Measurements from ENCODE around the gene SMIM24.

SMIM24 gene

DNA sequence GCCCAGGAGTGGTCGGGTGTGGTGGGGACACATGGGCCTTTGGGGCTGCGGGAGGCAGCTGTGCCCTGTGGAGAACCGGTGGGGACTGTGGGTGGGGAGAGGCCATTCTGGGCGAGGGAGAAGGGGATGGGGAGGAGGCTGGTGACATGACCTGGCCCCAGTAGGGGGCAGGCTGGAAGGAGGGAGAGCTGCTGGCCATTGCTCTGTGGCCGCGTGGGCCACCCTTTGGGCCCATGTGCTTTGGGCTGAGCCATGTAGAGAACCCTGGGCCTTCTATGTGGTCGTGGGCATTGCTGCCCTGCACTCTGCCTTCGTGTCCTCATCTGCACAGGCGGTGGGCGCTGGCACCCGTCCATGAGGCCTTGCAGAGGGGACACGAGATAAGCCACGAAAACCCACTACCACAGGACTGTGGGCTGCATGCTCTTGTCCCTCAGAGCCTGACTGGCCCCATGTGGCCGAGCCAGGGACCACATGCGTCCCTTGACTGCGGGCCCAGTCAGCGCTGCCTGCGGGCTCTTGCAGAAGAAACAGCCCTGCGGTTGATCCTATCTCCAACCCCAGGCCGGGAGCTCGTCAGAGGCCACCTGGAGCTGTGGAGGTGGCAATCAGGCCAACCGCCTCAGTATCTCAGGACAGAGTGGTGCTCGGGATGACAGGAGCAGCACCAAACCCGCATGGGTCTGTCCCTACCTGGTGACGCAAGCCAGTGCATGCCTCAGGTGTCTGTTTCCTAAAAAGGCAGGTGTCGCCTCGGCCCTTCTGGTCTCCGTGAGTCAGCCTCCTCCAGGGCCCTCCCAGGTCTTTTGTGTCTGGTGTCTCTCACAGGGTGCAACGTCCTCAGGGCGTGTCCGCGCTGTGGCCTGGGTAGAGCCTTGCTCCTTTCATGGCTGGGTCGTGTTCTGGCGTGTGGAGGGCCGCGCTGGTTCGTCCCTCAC is 40.1 kb upstream of the SMIM24 start:
- no peaks in the 10 kb centered on the region for H3K27me3 Mint-ChIP-seq
- ATAC-seq (replicated peaks) (no peak), DNase-seq (no peak)
- H3K9me3 Mint-ChIP-seq: no peaks in the 10 kb centered on the region
- peaks cover 12 to 33% of the 10 kb centered on the region in 2 donors for H3K4me1 Mint-ChIP-seq (ENCODE audit: low read depth in 2 of 2)
- H3K4me3 Mint-ChIP-seq: no peak overlapping the region
- peaks cover 46% of the 10 kb centered on the region for H3K36me3 Mint-ChIP-seq (ENCODE audit: insufficient read depth)
- H3K27ac Mint-ChIP-seq: peak overlapping the region; percentile 52 to 78

DNA sequence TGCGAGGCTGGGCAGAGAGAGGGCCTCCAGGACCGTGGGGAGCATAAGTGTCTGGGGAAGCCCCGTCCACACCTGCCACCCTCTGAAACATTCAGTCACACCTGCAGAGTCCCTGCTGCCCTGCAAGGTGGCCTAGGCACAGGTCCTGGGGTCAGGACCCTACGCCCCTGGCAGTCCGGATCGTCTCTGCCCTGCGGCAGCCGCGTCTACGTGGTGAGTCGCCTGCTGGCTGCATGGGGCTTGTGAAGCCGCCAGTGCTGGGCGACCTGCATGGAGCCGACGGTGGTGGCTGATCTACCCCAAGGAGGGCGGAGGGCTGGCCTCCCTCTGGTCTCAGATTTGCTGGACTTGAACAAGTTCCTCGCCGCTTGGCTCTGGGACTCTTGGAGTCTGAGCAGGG is 38.8 kb upstream of the SMIM24 start:
- no peaks in the 10 kb centered on the region for H3K9me3 Mint-ChIP-seq
- H3K4me3 Mint-ChIP-seq: no peak overlapping the region
- no peaks in the 10 kb centered on the region for H3K27me3 Mint-ChIP-seq
- DNase-seq (no peak), ATAC-seq (replicated peaks) (no peak)
- peak overlapping the region in 1 of 2 donors; percentile 32 for H3K27ac Mint-ChIP-seq
- peaks cover 44% of the 10 kb centered on the region for H3K36me3 Mint-ChIP-seq (ENCODE audit: insufficient read depth)
- H3K4me1 Mint-ChIP-seq (ENCODE audit: low read depth in 2 of 2): peaks cover 16 to 38% of the 10 kb centered on the region in 2 donors

DNA sequence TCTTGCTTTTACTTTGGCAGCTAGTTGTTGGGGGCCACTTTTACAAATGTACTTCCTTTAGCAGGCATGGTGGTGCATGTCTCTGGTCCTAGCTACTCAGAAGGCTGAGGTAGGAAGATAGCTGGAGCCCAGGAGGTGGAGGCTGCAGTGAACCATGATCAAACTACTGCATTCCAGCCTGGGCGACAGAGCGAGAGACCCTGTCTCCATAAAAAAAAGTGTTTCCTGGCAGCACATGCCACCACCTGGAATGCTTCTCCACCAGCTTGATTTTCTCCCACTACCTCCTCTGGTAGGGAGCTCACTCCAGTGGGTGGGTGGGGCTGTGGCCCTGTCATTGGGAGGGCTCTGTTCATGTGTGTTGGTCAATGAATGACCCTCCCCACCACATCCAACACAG is 38.3 kb upstream of the SMIM24 start:
- H3K4me1 Mint-ChIP-seq (ENCODE audit: low read depth in 2 of 2): peaks cover 15 to 38% of the 10 kb centered on the region in 2 donors
- no peak overlapping the region for H3K4me3 Mint-ChIP-seq
- H3K27me3 Mint-ChIP-seq: no peaks in the 10 kb centered on the region
- H3K27ac Mint-ChIP-seq: peak overlapping the region in 1 of 2 donors; percentile 44
- H3K36me3 Mint-ChIP-seq (ENCODE audit: insufficient read depth): peaks cover 40% of the 10 kb centered on the region
- H3K9me3 Mint-ChIP-seq: no peaks in the 10 kb centered on the region
- DNase-seq: no peak
- ATAC-seq (replicated peaks): no peak

DNA sequence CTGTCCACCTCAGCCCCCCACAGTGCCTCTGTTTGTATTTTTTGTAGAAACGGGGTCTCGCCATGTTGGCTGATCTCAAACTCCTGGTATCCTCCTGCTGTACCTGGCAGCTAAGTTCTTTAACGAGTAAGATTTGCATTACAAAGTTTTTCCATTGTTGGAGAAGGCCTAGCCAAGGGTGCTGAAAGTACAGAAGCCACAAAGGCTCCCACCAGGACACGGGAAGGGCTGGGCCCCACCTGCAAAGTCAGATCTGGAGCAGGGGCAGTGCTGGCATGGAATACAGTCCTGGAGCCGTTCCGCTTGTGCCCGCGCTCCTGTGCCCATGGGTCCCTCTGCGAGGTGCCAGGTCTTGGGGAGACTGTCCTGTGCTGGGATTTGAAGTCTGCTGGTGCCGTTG is 37.9 kb upstream of the SMIM24 start:
- Mint-ChIP-seq H3K4me1 (ENCODE audit: low read depth in 2 of 2) (peaks cover 17 to 39% of the 10 kb centered on the region in 2 donors), H3K9me3 (no peaks in the 10 kb centered on the region), H3K4me3 (no peak overlapping the region), H3K27me3 (no peaks in the 10 kb centered on the region), H3K27ac (peak overlapping the region in 1 of 2 donors; percentile 44), H3K36me3 (ENCODE audit: insufficient read depth) (peaks cover 39% of the 10 kb centered on the region)
- DNase-seq (no peak), ATAC-seq (replicated peaks) (no peak)

DNA sequence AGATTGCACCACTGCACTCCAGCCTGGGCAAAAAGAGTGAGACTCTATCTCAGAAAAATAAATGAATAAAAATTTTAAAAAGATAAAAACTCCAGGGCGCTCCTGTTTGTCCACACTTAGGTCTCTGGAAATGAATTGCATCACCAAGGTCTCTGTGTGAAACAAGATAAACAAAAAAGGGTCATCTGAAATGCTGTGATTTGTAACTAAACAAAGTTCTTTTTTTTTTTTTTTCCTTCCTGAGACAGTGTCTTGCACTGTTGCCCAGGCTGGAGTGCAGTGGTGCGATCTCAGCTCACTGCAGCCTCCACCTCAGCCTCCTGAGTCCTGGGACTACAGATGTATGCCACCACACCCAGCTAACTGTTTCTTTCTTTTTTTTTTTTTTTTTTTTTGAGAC is 37.3 kb upstream of the SMIM24 start:
- peaks cover 17 to 39% of the 10 kb centered on the region in 2 donors for H3K4me1 Mint-ChIP-seq (ENCODE audit: low read depth in 2 of 2)
- no peak overlapping the region for H3K4me3 Mint-ChIP-seq
- no peaks in the 10 kb centered on the region for H3K9me3 Mint-ChIP-seq
- H3K27ac Mint-ChIP-seq: peak overlapping the region in 1 of 2 donors; percentile 44
- H3K27me3 Mint-ChIP-seq: no peaks in the 10 kb centered on the region
- H3K36me3 Mint-ChIP-seq (ENCODE audit: insufficient read depth): peaks cover 38% of the 10 kb centered on the region
- no peak for DNase-seq
- ATAC-seq (replicated peaks): no peak

DNA sequence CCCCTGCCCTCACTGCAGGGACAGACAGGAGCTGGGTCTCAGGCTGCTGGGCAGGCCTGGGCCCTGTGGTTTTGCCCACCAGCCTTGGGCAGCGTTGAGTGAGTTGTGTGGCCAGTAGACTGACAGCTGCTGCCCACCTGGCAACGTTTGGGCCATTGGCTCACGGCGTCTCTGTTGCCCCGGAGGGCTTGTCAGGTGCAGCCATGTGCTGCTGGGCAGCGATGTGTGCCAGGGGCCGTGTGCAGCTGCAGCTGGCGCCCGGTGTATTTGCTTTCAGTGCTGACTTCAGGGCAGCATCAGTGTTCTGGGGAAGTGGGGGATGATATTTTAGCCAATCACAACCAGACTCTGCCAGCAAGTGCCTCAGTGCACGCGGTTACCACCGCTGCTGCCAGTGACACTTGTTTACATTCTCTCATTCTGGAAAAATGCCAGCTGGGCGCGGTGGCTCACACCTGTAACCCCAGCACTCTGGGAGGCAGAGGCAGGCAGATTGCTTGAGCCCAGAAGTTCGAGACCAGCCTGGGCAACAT is 36.4 kb upstream of the SMIM24 start:
- Mint-ChIP-seq H3K4me1 (ENCODE audit: low read depth in 2 of 2) (peaks cover 21 to 43% of the 10 kb centered on the region in 2 donors), H3K36me3 (ENCODE audit: insufficient read depth) (peaks cover 32% of the 10 kb centered on the region), H3K27me3 (no peaks in the 10 kb centered on the region), H3K4me3 (peak overlapping the region in 1 of 2 donors; percentile 56), H3K27ac (peak overlapping the region; percentile 79 to 92), H3K9me3 (no peaks in the 10 kb centered on the region)
- peak; percentile 51 to 62 (median 61) for DNase-seq
- peak; percentile 92 for ATAC-seq (replicated peaks)

DNA sequence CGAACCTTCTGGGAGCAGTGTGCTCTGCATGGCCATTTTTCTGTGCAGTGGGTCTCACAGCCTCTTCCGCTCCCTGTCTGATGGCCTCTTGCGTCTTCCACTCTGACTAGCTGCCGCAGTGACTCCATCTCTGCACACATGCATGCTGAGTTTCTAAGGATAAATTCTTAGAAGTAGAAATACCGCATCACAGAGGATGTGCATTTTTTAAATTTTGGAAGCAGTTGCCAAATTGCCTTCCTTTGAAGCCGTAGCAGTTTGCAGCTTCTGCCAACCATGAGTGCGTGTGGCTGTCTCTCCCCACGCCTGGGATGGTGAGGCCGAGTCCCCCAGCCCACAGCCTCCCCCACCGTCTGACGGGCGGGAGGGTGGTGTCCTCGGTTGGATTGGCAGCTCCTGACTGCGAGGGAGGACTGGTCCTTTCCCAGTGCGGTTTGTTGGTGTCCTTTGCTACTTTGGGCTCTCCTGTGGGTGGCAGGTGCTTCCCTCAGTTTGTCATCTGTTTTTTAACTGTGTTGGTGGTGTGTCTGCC is 35.6 kb upstream of the SMIM24 start:
- H3K4me3 Mint-ChIP-seq: peak overlapping the region in 1 of 2 donors; percentile 56
- H3K27me3 Mint-ChIP-seq: no peaks in the 10 kb centered on the region
- ATAC-seq (replicated peaks) (no peak), DNase-seq (no peak)
- peaks cover 20 to 44% of the 10 kb centered on the region in 2 donors for H3K4me1 Mint-ChIP-seq (ENCODE audit: low read depth in 2 of 2)
- H3K36me3 Mint-ChIP-seq (ENCODE audit: insufficient read depth): peaks cover 31% of the 10 kb centered on the region
- no peaks in the 10 kb centered on the region for H3K9me3 Mint-ChIP-seq
- H3K27ac Mint-ChIP-seq: peak overlapping the region; percentile 79 to 92

DNA sequence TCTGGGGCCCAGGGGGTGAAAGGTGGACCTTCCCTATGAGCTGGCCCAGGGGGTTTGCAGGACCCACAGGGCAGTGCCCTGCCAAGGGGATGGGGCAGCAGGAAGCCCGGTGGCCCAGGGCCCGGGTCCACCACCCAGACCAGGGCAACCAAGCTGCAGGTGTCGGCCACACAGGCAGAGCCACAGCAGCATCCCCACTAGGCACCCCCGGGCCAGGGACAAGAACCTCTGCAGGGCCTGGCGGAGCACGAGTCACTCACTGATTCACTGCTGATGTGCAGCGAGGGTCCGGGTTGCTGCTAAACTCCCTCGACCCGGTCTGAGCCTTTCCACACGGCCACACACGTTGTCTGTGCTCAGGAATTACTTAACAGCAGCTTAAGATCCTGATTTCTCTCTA is 34.6 kb upstream of the SMIM24 start:
- Mint-ChIP-seq H3K36me3 (ENCODE audit: insufficient read depth) (peaks cover 38% of the 10 kb centered on the region), H3K4me1 (ENCODE audit: low read depth in 2 of 2) (peaks cover 25 to 45% of the 10 kb centered on the region in 2 donors), H3K27me3 (no peaks in the 10 kb centered on the region), H3K9me3 (no peaks in the 10 kb centered on the region), H3K27ac (peak overlapping the region; percentile 73 to 92), H3K4me3 (peak overlapping the region in 1 of 2 donors; percentile 33)
- DNase-seq: no peak
- ATAC-seq (replicated peaks): no peak

DNA sequence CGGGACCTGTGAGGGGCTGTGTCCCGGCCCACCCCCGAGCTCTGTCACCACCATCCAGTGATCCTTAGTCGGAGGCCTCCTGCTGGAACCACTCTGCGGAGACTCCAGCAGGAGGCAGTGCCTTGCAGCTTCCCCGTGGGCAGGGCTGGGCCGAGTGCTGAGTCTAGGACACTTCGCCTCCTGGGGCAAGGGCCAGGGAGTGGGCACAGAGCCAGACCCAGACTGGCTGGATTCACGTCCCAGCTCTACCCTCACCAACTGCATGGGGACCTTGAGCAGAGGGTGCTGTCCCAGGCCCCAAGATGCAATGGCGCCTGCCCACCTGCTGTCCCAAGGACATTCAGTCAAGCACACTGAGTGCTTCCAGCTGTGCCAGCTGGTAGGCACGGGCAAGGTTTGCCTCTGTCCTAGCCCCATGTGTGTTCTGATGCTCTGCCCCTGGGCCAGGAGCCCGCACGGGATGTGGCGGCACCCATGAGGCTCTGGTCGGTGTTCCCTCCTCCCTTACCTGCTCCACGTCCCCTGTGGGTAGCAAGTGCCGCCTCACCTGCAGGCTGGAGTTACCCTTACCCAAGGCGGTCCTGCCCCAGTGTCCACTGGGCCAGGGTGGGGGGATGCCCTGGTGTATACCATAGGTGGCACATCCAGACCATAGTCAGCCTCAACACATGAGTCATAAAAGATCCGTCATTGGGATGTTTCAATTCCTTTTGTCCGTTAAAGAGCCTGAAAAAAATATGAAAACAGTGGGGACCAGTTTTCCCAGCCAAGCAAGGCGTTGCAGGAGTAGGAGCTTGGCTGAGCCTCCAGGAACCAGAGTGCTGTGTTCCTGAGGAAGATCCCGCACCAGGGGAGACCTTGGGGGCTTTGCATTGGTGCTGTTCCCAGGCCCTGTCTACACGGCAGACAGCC is 33.2 kb upstream of the SMIM24 start:
- DNase-seq (no peak), ATAC-seq (replicated peaks) (no peak)
- Mint-ChIP-seq H3K27ac (peak overlapping the region in 1 of 2 donors; percentile 12), H3K4me3 (no peak overlapping the region), H3K9me3 (no peaks in the 10 kb centered on the region), H3K4me1 (ENCODE audit: low read depth in 2 of 2) (peaks cover 40 to 54% of the 10 kb centered on the region in 2 donors), H3K36me3 (ENCODE audit: insufficient read depth) (peaks cover 38% of the 10 kb centered on the region), H3K27me3 (no peaks in the 10 kb centered on the region)

DNA sequence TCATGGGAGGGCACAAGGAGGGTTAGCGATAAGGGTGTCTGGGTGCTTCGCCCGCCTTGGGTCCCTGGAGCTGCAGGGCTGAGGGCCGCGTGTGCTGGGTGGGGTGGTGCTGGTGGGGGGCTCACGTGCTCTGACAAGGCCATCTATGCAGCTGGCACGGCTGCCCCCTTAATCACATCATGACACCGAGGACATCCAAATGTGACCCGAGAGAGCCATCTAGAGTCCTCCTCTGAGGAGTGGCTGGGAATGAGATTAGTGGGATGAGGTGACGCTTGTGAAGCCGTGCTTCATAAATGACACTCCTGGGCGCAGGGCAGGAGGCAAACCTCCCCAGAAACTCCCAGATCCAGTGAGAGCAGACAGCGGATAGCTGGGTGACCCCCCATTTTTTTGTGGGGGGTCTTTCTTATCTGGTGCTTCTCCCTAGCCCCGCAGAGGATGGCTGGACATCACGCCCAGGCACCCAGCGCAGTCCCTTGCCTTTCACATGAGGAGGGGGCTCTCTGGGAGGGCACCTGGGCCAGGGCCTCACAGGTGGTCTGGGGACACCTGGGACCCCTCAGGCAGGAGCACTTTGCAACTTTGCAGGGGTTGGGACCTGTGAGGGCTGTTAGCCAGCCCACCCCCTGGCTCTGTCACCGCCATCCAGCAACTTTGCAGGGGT is 32.4 kb upstream of the SMIM24 start:
- ATAC-seq (replicated peaks) (no peak), DNase-seq (no peak)
- Mint-ChIP-seq H3K9me3 (no peaks in the 10 kb centered on the region), H3K27ac (peak overlapping the region; percentile 12 to 62), H3K4me3 (no peak overlapping the region), H3K36me3 (ENCODE audit: insufficient read depth) (peaks cover 41% of the 10 kb centered on the region), H3K27me3 (no peaks in the 10 kb centered on the region), H3K4me1 (ENCODE audit: low read depth in 2 of 2) (peaks cover 43 to 57% of the 10 kb centered on the region in 2 donors)

DNA sequence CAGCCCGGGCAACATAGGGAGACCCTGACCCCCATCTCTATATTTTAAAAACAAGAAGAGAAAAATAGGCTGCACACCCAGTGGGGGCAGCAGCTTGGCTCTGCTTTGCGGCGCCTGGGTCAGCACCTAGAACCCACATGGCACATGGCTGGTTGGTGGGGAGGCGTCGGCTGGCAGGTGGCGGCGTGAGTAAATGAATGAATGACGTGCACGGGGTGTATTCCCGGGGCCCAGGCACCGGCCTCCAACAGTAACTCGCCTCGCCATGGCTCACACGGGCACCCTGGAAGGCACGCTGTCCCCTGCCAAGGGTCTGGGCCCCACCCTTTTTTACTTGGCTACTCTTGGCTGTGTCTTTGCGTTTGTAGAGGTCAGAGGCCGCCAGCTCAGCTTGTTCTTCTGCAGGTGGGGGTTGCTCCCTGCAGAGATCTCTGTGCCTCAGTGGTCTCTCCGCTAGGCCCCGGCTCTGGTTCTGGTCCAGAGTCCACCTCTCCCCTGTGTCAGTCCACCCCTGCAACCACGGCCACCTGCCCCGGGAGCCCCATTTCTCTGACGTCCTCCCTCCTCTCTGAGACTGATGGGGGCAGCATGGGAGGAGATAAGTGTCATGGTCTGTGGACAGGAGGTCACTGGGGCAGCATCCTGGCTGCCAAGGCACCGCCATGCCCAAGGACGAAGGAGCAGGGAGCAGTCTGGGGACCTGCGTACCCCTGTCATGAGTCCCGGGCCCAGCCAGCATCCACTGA is 31.4 kb upstream of the SMIM24 start:
- no peaks in the 10 kb centered on the region for H3K9me3 Mint-ChIP-seq
- ATAC-seq (replicated peaks) (no peak), DNase-seq (no peak)
- H3K27ac Mint-ChIP-seq: peak overlapping the region; percentile 62 to 86
- no peaks in the 10 kb centered on the region for H3K27me3 Mint-ChIP-seq
- peaks cover 50 to 62% of the 10 kb centered on the region in 2 donors for H3K4me1 Mint-ChIP-seq (ENCODE audit: low read depth in 2 of 2)
- peaks cover 41% of the 10 kb centered on the region for H3K36me3 Mint-ChIP-seq (ENCODE audit: insufficient read depth)
- peak overlapping the region in 1 of 2 donors; percentile 38 for H3K4me3 Mint-ChIP-seq

DNA sequence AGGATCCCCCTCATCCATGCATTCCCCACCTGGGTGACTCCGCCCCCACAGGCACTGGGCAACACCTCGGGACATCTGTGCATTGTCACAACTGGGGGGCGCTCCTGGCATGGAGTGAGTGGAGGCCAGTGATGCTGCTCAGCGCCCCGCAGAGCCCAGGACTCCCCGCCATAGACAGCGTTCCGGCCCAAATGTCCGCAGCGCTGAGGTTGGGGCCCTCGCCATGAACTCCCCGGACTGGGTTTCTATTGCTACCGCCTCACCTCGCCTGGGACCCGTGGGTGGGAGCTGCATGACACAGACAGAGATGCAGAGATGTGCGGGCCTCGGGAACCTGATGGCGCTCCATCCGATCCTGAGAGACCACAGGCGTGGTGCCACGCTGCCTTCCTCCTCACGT is 30.4 kb upstream of the SMIM24 start:
- ATAC-seq (replicated peaks) (no peak), DNase-seq (no peak)
- H3K36me3 Mint-ChIP-seq (ENCODE audit: insufficient read depth): peaks cover 47% of the 10 kb centered on the region
- no peaks in the 10 kb centered on the region for H3K27me3 Mint-ChIP-seq
- H3K9me3 Mint-ChIP-seq: no peaks in the 10 kb centered on the region
- H3K27ac Mint-ChIP-seq: peak overlapping the region in 1 of 2 donors; percentile 67
- peaks cover 54 to 56% of the 10 kb centered on the region in 2 donors for H3K4me1 Mint-ChIP-seq (ENCODE audit: low read depth in 2 of 2)
- H3K4me3 Mint-ChIP-seq: no peak overlapping the region
